HG02642 (cell line): ENCODE data around the gene RBPJ.

Experiments used
- ATAC-seq: cut with Tn5 transposase; IDR thresholded peaks from one replicate; pipeline ENCODE4 v1.9.1; 2021; ENCODE audit warnings: mild to moderate bottlenecking; ENCODE audit not compliant: unreplicated experiment, poor library complexity

RBPJ gene

DNA sequence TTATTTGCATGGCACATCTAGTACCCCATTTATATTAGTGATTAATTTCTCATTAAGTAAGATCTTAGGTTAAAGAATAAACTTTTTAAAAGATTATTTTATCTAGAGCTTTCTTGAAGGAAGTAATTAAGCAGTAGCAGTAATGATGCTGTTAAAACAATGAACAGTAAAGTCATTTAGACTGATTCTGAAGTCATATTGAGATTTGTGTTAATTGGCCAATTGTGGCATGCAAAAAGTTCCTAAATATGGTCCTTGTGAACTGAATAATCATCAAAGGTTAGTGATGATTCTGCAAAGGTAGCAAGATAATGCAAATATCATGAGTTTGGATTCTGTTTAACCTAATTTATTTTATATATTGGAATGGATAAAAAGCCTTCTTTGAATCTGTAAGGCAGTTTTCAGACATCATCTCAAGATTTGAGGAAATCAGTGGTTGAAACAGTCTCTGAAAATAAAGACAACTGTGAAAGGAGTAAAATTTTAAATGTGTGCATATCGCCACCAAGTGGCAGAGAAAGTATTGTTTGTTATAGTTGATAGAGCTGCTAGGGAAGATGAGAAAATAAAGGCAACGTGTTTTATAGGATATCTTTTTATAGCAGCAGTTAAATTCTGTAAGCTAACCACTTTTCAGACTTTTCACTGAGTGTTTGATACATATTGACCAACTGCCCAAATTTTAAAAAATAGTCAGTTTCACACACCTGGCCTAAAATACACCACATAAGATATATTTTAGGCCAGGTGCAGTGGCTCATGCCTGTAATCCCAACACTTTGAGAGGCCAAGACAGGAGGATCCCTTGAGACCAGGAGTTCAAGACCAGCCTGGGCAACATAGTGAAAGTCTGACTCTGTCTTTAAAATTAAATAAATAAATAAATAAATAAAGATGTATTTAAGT lies 89.8 kb downstream of the RBPJ start:
- peak; percentile 61 for ATAC-seq

DNA sequence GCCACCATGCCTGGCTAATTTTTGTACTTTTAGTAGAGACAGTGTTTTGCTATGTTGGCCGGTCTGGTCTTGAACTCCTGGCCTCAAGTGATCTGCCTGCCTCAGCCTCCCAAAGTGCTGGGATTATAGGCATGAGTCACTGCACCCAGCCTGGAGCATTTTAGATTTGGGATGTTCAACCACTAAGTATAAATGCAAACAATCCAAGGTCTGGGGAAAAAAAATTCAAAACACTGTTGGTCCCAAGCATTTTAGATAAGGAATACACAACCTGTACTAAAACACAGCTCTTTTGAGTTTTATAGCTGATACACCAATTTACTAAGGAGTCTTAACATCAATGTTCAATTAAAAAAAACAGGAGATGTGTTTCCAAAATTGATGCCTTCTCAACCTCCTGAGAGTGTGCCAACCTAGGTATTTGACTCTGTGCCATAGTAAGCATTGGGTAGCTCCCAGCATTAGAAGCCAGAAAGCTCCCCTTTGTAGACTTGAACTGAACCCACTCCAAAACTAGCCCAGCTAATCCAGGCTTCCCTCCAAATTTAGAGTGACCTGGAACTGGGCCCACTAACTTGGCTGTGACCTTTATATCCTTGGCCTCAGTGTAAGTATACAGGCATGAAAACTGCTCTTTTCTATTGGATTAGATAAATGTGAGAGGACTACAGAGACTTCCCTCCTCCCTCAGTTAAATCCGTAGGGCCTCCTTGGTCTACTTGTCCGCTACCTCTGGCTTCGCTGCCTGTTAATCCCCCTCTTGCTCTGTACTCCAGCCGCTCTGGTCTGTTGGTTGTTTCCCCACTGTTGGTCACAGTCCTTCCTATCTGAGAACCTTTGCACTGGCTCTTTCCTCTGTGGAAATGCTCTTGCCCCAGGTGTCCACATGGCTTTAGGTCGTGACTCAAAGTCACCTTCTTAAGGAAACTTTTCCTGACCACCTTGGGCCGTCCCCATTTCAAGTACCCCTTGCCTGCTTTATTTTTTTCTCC lies 91.9 kb downstream of the RBPJ start:
- no peak for ATAC-seq

DNA sequence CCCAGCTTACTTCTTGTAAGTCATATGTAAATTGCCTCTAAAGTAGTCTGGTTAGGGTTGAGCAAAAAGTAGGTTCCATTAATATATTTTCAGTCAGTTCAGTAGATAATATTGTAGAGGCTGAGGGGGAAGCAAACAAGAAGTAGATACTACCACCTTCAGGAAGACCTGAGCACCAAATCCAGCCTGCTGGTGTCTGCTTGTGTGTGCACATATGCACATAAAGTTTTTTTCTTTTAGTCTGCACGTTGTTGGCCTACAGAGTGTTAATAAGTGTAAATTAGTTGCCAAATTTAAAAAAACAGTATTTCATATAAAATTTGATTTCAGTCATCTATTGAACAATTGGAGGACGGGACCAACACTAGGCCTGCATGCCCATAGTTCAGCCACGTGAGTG lies 92.8 kb downstream of the RBPJ start:
- no peak for ATAC-seq

- ATAC-seq, result no peak
These were observed 97.3 kb downstream of the RBPJ start for GRCh38 chr4:26418107-26418506.

GRCh38 chr4:26418850-26419249 lies 98.0 kb downstream of the RBPJ start:
- no peak for ATAC-seq

DNA sequence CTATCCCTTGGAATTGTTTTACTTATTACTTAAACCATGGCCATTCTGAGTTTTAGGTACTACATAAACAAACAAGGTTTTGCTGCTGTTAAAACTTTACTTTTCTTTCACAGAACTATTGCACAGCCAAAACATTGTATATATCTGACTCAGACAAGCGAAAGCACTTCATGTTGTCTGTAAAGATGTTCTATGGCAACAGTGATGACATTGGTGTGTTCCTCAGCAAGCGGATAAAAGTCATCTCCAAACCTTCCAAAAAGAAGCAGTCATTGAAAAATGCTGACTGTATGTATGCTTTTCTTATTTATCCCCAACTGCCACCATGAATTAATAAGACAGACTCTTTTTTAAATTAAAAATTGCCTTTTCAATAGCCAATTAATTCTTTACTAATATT lies 99.6 kb downstream of the RBPJ start:
- ATAC-seq, result no peak

GRCh38 chr4:26420913-26421312 lies 100.1 kb downstream of the RBPJ start:
- no peak for ATAC-seq

DNA sequence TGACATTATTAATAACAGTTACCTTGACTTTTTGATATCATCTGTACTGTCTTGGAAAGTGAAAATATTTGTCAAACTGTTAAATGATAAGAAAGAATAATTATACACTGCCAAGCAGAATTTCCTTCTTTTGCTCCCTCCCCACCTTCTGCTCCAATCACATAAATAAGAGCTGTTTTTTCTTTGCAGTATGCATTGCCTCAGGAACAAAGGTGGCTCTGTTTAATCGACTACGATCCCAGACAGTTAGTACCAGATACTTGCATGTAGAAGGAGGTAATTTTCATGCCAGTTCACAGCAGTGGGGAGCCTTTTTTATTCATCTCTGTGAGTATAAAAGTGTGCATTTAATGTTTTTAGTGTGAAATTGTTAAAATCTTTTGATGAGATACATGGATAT lies 103.3 kb downstream of the RBPJ start:
- ATAC-seq, result no peak

GRCh38 chr4:26424838-26425237 lies 104.0 kb downstream of the RBPJ start:
- ATAC-seq, result no peak

DNA sequence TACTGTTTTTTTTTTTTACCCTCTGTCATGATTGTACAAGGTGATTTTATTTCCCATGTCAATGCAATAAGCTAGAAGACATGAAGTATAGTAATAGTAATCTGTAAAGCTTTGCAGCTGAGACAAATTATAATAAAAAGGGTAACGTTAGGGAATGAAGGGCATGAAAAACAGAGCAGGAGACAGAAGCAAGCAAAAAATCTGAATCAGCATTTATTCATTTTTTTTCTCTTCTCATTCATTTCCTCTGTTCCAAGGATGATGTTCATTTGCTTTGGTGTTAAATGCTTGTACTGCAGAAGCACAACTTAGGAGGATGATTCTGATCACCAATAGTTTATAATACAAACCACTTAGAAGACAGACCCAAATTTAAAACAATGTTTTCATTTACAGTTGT lies 105.1 kb downstream of the RBPJ start:
- no peak for ATAC-seq

DNA sequence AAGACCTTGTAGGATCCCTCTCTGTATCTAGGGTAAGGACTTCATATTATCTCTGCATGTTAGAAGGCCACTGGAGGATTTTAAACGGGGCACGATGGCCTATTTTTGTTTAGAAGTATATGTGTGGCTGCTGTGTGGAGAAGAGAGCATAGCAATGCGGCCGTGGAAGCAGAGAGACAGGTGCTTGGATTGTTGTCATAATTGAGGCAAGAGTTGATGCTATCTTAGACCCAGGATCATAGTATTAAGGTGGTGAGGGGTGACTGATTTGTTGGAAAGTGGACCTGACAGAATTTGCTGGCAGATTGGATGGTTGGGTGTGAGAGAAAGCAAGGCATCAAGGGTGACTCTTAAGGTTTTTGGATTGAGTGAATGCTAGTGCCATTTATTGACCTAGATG lies 106.1 kb downstream of the RBPJ start:
- no peak for ATAC-seq

DNA sequence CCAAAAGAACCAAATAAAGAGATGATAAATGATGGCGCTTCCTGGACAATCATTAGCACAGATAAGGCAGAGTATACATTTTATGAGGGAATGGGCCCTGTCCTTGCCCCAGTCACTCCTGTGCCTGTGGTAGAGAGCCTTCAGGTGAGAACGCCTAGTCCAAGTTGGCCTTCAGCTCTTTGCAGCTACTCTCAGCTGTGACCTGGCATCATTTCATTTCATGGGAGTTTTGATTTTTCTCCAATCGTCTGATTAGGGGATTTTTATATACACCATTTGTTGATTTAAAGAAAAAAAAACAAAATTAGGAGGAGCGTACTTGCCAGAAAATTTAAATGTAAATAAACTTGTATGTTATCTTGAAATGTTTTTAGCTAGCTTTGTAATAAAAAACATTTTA lies 109.1 kb downstream of the RBPJ start:
- no peak for ATAC-seq

- ATAC-seq, result no peak
These were observed 110.8 kb downstream of the RBPJ start for GRCh38 chr4:26431461-26432180.

GRCh38 chr4:26432419-26432818 lies 111.6 kb downstream of the RBPJ start:
- no peak for ATAC-seq

DNA sequence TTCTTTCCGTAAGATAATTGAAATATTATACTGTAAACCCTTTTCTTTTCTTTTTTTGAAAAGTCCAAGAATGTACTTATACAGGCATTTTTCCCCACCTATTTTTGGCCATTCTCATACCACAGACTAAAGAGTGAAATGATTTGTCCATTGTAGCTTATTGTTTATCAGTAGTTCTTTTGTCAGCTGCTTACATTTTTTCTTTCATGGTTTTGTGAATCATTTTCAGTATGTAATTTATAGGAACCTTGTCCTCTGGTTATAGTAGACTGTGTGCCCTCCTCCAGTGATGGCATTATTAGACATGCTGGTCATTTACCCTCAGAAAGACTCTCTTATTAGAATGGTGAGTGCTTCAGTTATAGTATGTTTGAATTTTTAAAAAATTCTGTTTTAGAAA lies 112.7 kb downstream of the RBPJ start:
- ATAC-seq, result no peak

GRCh38 chr4:26434030-26434639 lies 113.3 kb downstream of the RBPJ start:
- ATAC-seq, result no peak

DNA sequence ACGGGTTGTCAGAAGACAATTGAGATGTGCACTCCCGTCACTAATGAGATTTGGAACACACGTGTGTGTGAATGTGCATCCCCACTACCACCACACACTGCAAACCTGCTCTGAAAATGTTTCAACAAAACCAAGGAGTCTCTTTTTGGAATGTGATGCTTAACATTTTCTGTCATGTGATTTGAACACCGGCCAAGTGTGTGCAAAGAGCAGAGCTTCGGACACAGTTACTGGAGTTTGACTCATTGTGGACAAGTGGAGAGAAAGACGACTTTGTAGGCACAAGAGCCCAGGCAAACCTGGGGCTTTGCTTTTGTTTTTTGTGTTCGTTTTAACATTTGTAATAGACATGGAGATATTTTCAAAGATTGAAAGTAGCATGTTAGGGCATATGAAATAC lies 120.3 kb downstream of the RBPJ start:
- ATAC-seq, result no peak

DNA sequence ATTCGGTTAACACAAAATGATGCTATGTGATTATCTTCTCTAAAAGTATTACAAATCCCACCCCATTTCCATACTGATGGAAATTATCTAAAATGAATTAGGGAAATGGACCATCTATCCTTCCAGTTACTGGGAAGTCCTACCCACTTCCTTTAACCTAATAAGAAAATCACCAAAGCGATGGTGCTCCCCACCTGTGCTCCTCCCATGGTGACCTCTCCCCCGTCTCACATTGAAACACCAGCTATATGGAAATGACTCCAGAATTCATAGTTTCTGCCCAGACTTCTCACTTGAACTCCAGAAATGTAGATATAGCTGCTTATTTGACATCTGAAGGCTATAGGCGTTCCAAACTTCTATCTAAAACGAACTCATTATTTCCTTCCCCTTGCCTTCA lies 121.0 kb downstream of the RBPJ start:
- no peak for ATAC-seq

GRCh38 chr4:26447378-26447777 lies 126.6 kb downstream of the RBPJ start:
- ATAC-seq, result no peak

DNA sequence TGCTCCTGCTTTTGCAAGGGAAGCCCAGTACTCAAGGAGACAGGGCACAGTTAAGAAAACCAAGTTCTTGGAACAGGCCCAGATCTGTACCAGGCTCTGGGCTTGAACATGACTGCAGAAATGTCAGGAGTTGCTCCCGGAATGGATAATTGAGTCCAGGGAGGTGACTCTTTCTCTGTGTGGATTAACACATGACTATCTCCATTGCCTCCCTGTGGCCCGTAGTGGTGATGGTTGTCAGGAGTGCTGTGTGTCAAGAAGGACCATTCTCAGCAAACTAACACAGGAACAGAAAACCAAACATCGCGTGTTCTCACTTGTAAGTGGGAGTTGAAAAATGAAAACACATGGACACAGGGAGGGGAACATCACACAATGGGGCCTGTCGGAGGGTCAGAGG lies 129.6 kb downstream of the RBPJ start:
- ATAC-seq, result no peak
